ENCODE results near the gene TTPAL. TPM values are rescaled to one million over a fixed set of nuclear protein-coding genes. Genes with fewer than 3 reads are reported as not detected.

TTPAL gene
- total and polyA plus RNA-seq, 9 of the 15 experiments (the other 6 are each of a cell fraction or from before 2014, with no cell fraction given), result 1.1 to 7.0 (median 2.6) TPM

DNA sequence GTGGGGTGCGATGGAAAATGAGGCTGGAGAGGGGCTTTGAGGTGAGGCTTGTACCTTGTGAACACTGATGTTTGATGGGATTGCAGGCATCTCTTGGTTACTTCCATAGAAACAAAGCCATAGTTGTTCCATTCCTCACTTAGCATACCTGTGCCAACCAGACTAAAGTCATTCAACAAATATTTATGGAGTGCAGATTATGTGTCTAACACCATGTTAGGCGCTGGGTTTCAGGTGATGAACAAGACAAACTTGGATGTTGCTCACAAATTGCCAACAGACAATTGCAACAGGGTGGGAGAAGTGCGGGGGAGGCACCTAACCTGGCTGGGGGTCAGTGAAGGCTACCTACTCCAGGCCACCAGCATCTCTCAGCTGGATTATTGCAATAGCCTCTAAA, 1.5 kb downstream of the TTPAL start (continued):
- TF ChIP-seq XRCC5 (IDR thresholded peaks at IDR 0.05; ENCODE audit: low read depth, low read length) (no peak), ZNF146 (CRISPR knock-in tag; IDR thresholded peaks at IDR 0.05; ENCODE audit: unreplicated experiment) (no peak), ZC3H8 (IDR thresholded peaks at IDR 0.05) (no peak), ZKSCAN1 (IDR thresholded peaks at IDR 0.05; ENCODE audit: low read depth, low read length) (no peak)

DNA sequence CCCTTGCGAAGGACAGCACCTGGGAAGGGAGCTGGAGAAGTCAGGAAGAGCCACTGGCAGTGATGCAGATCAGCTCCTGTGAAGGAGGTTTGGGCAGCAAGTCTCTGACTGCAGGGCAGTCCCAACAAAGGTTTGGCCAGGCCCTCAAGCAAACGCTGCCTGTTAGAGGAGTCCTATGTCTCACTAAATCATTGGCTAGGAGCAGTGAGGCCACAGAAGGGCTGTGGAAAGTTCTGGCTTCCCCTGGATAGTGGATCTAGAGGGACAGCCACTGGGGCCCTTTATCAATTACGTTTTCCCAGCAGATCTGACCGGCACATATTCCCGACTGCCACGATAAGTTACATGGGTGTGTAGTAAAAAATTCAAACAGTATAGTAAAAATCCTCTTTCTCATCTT, 2.5 kb downstream of the TTPAL start:
- Histone ChIP-seq H3K9me1 (ENCODE audit: control insufficient read depth, insufficient read depth, low read length) (no peaks in the 10 kb centered on the region), H3K4me3 (no peak overlapping the region), H3K79me2 (ENCODE audit: control insufficient read depth, insufficient read depth, low read length) (peaks cover 14% of the 10 kb centered on the region; the same call in 1 of the 3 replicates), H3K4me1 (replicated peaks in 1 of 2; ENCODE audit: control insufficient read depth in 2 of 2, insufficient read depth in 2 of 2, low read length in 2 of 2) (peaks cover 17 to 22% of the 10 kb centered on the region in 2 experiments; a peak in 4 of 5 replicates), H2AFZ (ENCODE audit: low read depth, low read length) (no peak overlapping the region), H4K20me1 (replicated peaks; ENCODE audit: control insufficient read depth, insufficient read depth, low read length) (no peaks in the 10 kb centered on the region), H3K36me3 (ENCODE audit: control insufficient read depth, insufficient read depth, low read length) (peaks cover 17% of the 10 kb centered on the region; the same call in 2 of the 3 replicates), H3K9me3 (replicated peaks; ENCODE audit: control insufficient read depth, insufficient read depth, low read depth, low read length) (no peaks in the 10 kb centered on the region), H3K9ac (ENCODE audit: insufficient read depth in 1 of 2, low read depth in 2 of 2, low read length in 2 of 2) (peak overlapping the region in 1 of 2 experiments; percentile 77; a peak in 1 of 4 replicates), H3K27me3 (ENCODE audit: control insufficient read depth in 2 of 2, insufficient read depth in 2 of 2, low read length in 2 of 2) (no peaks in the 10 kb centered on the region; a peak in 1 of 5 replicates), H3K27ac (ENCODE audit: extremely low read depth, low read depth, low read length) (0 out of 3 replicates have a peak overlapping the region, but pooled peaks have one; percentile 43), H3K4me2 (ENCODE audit: insufficient read depth, low read length) (peak overlapping the region; percentile 39)
- WGBS (ENCODE audit: insufficient coverage, low coverage, missing lambda C conversion rate), result 33% methylated on average over 6 of the region's 6 CpGs
- no TSS peak for BruUV-seq (replicated peaks)
- DNase-seq (ENCODE audit: extremely low read depth in 1 of 4, low spot score in 3 of 4) (peak in 1 of 4 experiments; percentile 30), FAIRE-seq (peak; percentile 40), ATAC-seq (no peak)
- in situ Hi-C loops (cut with MboI), result no loop called here
- ChIA-PET CTCF (ENCODE audit: low intra/inter-chr PET ratio) (no interaction called here), POLR2A (interaction anchor here (0.5 to 1.4 kb wide), 2 partner anchors 9 to 355 kb away, joined by 4 to 5 read pairs; no protein-coding TSS in a partner anchor)
- intact Hi-C loops (cut with micrococcal nuclease), result no loop called here
- TF ChIP-seq ATF7 (IDR thresholded peaks at IDR 0.05) (no peak), CBFA2T3 (IDR thresholded peaks at IDR 0.05) (peak; percentile 33; the same call in 1 of the 2 replicates), BCL6 (CRISPR knock-in tag; IDR thresholded peaks at IDR 0.05) (no peak), CBFA2T2 (conservative IDR thresholded peaks at IDR 0.05) (0 out of 2 replicates have a peak, but pooled peaks have one; percentile 19), TAL1 (IDR thresholded peaks at IDR 0.05) (0 out of 2 replicates have a peak, but pooled peaks have one; percentile 26), ZZZ3 (IDR thresholded peaks at IDR 0.05) (no peak)

Data from K562 (cell line).